Right renal cortex interstitium (tissue), 3 donors: Measurements from ENCODE around the gene ZC3H15. TPM values are rescaled to one million over a fixed set of nuclear protein-coding genes. Genes with fewer than 3 reads are reported as not detected.

ENCODE experiments used
- DNase-seq, 3 donors: peaks; one replicate each; pipeline ENCODE4 v3.0.0-alpha.2; 2013; ENCODE audit warnings: low read depth in 3 of 3, low spot score in 2 of 3
- polyA plus RNA-seq, 3 donors: library from polyadenylated mRNA; unstranded; fragments of 120-200 nt; gene quantifications; one replicate each; pipeline ENCODE4 v1.2.1, GENCODE V29; 2013; ENCODE audit not compliant: insufficient read length in 3 of 3

The ZC3H15 gene
- polyA plus RNA-seq, 3 donors, result 117 to 136 (median 134) TPM

- no peak for DNase-seq
Observed at GRCh38 chr2:186535861-186536260, 49.8 kb downstream of the ZC3H15 start.

- DNase-seq, result no peak
Observed at GRCh38 chr2:186537019-186537418, 51.0 kb downstream of the ZC3H15 start.

- DNase-seq, result no peak
Observed at GRCh38 chr2:186540941-186541340, 54.9 kb downstream of the ZC3H15 start.

- DNase-seq, result no peak
Observed at GRCh38 chr2:186542002-186542401, 55.9 kb downstream of the ZC3H15 start.

- no peak for DNase-seq
Observed at GRCh38 chr2:186543561-186544131, 57.6 kb downstream of the ZC3H15 start.

- peak in 1 of 3 donors; percentile 10 for DNase-seq
Observed at GRCh38 chr2:186544255-186544675, 58.2 kb downstream of the ZC3H15 start.

- DNase-seq, result no peak
Observed at GRCh38 chr2:186546846-186547245, 60.8 kb downstream of the ZC3H15 start.

GRCh38 chr2:186551323-186552050 lies 65.4 kb downstream of the ZC3H15 start:
- no peak for DNase-seq

- DNase-seq, result no peak
Observed at GRCh38 chr2:186554429-186554828, 68.4 kb downstream of the ZC3H15 start.

GRCh38 chr2:186554850-186555671 lies 69.0 kb downstream of the ZC3H15 start:
- no peak for DNase-seq

GRCh38 chr2:186558512-186559276 lies 72.6 kb downstream of the ZC3H15 start:
- no peak for DNase-seq

Other genes with a start within 250 kb of the ZC3H15 start
- 10 to 100 TPM; 68.1 to 72.2 (median 69.8) TPM for gene ITGAV, start 103.8 kb downstream of the ZC3H15 start, polyA plus RNA-seq
- 10 to 100 TPM; 13.4 to 17.3 (median 14.2) TPM for gene FAM171B, start 207.8 kb downstream of the ZC3H15 start, polyA plus RNA-seq